HCEC 1CT (cell line): ENCODE measurements around the gene SCN3A.

Source experiments
- DNase-seq: peaks from one replicate; pipeline ENCODE4 v3.0.0-alpha.2; 2017

SCN3A gene

GRCh38 chr2:165203689-165204559, at the start of gene SCN3A:
Gene SCN3A, minus strand, starts transcription at chr2:165204050. Its CDS starts 27,656 bp downstream, at chr2:165176394.
- DNase-seq, result peak; percentile 48

DNA sequence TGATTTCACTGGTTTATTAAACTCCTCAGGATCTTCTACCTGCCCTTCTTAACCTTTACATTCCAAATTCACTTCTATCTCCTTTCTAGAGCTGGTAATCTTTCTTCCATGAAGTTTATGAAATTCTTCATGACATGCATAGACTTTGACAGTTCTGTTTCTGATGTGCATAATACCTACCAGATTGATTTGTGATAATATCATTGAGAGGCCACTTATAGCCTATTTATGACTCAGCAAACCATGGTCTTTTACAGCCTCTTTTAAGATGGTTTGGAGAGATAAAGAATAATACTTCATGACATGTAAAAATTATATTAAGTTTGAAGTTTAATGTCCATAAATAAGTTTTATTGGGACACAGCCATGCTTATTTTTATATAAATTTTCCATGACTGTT, 49.3 kb upstream of the SCN3A start:
- DNase-seq, result no peak

- no peak for DNase-seq
Observed at GRCh38 chr2:165251366-165251765, 47.5 kb upstream of the SCN3A start.

- no peak for DNase-seq
Observed at GRCh38 chr2:165248238-165248637, 44.4 kb upstream of the SCN3A start.

- DNase-seq, result no peak
Observed at GRCh38 chr2:165245081-165245793, 41.4 kb upstream of the SCN3A start.

- DNase-seq, result no peak
Observed at GRCh38 chr2:165240916-165241315, 37.1 kb upstream of the SCN3A start.

DNA sequence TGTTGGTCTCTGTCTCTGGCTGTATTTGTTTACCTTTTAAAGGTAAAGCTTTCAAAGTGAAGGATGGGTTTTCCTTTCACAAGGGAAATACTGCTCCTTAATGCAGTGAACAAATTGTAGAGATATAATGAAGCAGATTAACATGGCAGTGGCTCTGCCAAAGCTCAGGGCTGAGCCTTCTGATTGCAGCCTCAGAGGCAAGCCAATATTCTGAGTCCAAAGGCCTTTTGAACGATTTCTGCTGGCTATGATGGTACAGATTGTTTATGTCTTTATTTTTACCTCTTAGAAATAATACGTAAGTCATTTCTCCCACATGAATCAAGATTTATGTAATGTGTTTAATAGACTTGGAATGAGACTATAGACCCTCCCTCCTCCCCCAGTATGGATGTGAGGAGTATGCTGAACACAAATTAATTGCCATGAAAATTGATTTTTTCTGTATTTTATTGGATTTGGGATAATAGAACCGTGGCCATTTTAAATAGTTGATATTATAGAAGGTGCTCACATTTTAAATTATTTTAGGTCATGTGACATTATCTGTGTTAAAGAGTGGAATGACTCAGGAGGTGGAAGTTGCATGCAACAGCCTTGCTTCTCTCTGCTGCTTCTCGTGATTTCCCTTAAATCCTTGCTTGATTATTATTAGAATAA, 36.1 kb upstream of the SCN3A start:
- no peak for DNase-seq

DNA sequence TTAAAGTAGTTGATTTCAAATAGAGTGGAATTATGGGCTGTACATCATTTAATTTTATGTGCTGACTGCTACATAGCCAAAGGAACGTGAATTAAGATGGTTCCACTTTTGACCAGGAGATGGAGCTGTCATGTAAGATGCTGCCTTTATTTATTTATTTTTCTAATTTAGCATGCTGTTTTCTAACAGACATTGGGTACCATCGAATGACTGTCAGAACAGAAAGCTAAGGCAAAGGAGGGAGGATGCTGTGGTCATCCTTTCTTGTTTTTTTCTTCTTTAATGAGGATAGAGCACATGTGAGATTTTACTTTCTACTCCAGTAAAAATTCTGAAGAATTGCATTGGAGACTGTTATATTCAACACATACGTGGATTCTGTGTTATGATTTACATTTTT, 35.4 kb upstream of the SCN3A start, which contains the start of gene SCN2A:
Gene SCN2A (plus strand): TSS at position 185 of the 400 bp plus-strand sequence. CDS start 56,410 bp downstream, outside the sequence.
- peak; percentile 50 for DNase-seq

DNA sequence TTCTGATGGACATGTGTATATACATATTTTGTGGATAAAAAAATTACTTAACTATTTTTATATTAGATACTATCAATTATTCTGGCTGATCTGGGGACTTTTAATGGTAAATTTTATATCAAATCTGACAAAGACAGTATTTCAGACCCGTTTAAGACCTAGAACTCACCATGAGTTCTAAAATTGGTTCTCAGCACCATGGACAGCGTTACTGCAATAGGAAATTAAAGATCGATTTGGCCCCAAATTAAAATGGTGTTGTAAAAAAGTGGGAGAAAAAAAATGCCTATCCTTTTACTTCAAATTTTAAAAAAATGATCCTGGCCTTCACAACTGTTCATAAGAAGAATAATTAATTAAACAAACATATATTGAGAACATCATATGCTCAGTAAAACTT, 34.4 kb upstream of the SCN3A start:
- no peak for DNase-seq

- DNase-seq, result no peak
Observed at GRCh38 chr2:165237056-165237455, 33.2 kb upstream of the SCN3A start.

DNA sequence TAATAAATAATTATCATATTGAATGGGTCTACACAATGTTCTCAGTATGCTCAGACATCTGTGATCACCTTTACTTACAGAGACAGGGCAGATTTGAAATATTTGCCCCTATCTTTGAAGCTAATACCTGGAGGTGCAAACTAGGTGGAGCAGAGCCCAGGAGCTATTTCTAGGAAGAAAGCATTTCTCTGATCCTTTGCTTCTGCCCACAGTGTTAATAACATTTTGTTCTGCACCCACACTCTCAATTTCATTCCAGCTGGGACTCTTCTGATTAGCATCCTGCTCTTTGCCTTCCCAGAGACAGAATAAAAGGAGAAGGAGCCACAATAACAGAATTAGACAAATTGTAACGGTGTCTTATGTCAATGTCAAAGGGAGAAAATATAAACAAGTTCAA, 23.7 kb upstream of the SCN3A start:
- no peak for DNase-seq

DNA sequence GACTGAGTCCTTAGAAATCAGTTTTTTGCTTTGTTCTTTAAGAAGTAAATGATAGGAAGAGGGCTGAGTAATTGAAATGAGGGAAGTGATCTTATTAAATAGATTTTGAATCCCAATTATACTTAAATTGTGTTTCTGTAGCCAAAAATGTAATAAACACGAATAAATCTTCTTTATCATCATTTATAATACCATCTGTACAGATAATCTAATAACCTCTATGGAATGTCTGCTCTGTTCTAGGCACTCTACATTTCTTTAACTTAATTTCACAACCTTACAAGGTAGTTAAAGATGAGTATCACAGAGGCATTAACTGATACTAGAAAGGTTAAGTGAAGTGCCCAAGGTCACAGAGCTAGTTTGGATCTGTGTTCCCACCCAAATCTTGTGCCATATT, 21.1 kb upstream of the SCN3A start:
- DNase-seq, result no peak

GRCh38 chr2:165219481-165219880, 15.6 kb upstream of the SCN3A start:
- DNase-seq, result peak; percentile 20

- DNase-seq, result no peak
Observed at GRCh38 chr2:165214093-165214492, 10.2 kb upstream of the SCN3A start.

- DNase-seq, result no peak
Observed at GRCh38 chr2:165208094-165208493, 4.2 kb upstream of the SCN3A start.

- no peak for DNase-seq
Observed at GRCh38 chr2:165205865-165206264, 2.0 kb upstream of the SCN3A start.

- DNase-seq, result no peak
Observed at GRCh38 chr2:165202239-165202638, 1.6 kb downstream of the SCN3A start.

DNA sequence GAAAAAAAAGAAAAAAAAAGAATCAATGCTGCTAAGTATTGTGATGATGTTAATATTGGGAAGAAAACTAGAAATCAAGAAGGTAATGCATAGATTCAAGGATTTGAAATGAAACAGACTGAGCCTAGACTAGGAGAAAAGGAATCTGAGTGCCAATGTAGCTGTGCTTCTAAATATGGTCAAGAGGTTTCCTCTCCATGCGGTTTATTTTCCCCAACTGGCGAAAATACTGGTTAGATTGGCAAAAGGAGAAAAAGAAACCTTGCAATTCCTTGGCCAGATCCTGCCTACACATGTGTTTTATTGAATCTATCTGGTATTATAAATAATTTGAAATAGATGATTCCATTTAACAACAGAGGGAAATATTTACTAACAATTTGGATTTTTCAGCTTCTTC, 5.7 kb downstream of the SCN3A start:
- no peak for DNase-seq

DNA sequence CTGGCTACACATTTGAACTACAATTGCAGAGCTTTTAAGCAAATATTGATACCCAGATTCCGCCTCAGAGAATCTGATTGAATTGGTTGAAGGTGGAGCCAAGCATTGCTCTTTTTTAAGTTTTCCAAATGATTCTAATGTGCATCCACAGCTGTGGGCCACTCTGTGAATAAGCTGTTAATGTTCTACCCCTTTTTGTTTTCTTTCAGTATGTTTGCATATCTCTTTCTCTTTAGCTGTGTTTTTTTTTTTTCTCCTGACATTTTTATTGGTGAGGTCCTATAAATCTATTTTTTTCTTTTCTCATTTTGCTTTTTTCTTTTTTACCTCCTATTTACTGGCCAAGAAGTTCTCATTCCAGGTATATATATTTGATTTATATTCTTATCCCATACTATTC, 6.5 kb downstream of the SCN3A start:
- no peak for DNase-seq

DNA sequence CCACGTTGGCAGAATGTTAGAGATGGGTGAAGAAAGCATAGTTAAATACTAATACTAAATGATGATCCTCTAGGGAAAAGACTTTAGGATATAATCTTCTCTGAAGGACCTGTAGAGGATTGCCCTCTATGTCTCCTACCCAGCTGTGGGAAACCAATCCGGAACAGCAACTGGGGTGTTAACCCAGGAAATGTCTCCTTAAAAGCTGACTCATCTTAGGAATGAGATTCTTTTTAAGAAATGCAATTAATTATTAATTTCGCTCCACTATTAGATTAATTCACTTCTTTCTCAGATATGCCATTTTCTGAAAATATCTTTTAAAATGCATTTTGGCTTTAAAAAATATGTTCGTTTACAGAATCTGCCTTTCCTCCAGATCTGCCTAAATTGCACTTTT, 7.4 kb downstream of the SCN3A start:
- no peak for DNase-seq

DNA sequence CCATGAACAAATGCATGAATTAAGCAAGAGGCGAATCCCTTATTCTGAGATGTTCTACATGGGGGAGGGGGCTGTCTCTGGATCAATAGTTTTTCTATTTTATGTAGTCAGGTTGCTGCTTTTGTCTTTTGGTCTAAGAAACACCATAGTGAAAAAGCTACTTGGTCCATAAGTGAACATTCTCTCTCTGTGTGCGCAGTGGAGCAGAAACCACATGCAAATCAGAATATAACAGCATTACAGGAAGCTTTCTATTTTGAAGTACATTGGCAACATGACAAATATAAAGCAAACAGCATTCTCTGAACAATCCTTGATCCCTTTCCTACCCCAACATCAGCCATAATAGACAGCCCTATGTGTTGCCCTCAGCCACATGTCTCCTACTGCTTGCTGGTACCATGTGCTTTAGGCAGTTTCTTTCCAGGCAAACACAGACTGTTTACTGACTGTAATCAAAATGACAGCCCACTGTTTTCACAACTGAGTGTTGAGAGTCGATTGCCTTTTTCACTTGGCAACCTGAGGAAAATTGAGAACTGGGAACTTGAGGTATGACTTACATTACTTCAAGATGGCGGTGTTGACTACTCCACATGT, 10.6 kb downstream of the SCN3A start:
- no peak for DNase-seq

DNA sequence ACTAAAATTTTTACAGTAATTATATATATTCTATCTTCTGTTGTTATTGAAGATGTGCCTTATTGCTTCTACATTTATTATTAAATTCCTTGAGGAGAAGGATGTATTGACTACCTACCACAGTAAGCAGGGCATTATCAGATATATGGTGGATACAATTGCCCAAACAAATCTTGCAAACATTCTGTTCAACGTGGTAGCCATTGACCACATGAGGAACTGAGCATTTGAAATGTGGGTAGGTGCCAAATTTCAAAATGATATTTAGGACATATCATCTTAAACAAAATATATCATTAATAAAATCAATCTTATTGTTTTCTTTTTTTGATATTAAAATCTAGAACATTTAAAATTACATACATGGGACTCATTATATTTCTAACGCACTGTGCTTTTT, 11.1 kb downstream of the SCN3A start:
- DNase-seq, result no peak

DNA sequence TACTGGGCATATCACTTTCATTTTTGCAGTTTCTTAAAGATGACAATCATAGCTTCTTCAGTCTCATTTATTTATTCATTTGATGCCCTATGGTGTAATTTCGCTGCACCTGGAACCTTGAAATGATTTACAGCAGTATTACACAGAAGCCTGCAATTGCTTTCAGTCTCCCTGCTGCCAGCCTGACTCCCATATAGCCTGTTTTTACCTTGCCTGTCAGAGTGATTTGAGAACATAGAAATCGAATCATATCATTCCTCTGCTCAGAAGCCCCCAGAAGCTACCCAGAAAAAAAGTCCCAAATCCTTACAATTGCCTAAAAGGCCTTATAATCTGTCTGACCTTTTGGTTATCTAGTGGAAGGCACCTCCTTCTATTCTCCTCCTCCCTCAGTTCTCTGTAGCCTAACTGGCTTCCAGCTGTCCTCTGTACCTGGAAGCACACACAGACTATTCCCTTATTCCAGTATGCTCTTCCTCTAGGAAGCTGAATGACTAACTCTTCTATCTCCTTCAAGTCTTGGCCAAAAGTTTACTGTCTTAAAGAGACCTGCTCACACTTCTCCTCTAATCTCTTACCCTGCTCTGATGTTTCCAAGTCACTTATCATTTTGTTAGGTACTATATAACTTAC, 12.6 kb downstream of the SCN3A start:
- DNase-seq, result no peak
